Measurements from ENCODE around the gene CNIH2.
"Not testable (repeated sequence)": the region's sequence is repeated elsewhere in the genome, so short reads cannot be mapped to it uniquely, and the experiment has no call there.

CNIH2 gene

GRCh38 chr11:66292543-66293332 lies 14.8 kb downstream of the CNIH2 start:
- DNase-seq, result no peak

GRCh38 chr11:66293352-66293751 lies 15.4 kb downstream of the CNIH2 start:
- no peak for DNase-seq

GRCh38 chr11:66293777-66294625 lies 16.0 kb downstream of the CNIH2 start:
- DNase-seq, result no peak

GRCh38 chr11:66294626-66295620 lies 16.9 kb downstream of the CNIH2 start:
- DNase-seq, result no peak

GRCh38 chr11:66297610-66298009 lies 19.6 kb downstream of the CNIH2 start:
- DNase-seq, result no peak

- DNase-seq, result no peak
Observed at GRCh38 chr11:66299186-66299585, 21.2 kb downstream of the CNIH2 start.

GRCh38 chr11:66302656-66303055 lies 24.7 kb downstream of the CNIH2 start:
- no peak for DNase-seq

- DNase-seq, result no peak
Observed at GRCh38 chr11:66309475-66309874, 31.5 kb downstream of the CNIH2 start.

GRCh38 chr11:66310324-66310723 lies 32.3 kb downstream of the CNIH2 start:
- DNase-seq, result no peak

GRCh38 chr11:66310803-66311440 lies 32.9 kb downstream of the CNIH2 start:
- not testable (repeated sequence) for DNase-seq

- DNase-seq, result no peak
Observed at GRCh38 chr11:66311470-66311964, 33.5 kb downstream of the CNIH2 start.

GRCh38 chr11:66311965-66312548 lies 34.1 kb downstream of the CNIH2 start:
- DNase-seq, result peak; percentile 97 to 98

GRCh38 chr11:66312549-66313320 lies 34.8 kb downstream of the CNIH2 start:
- peak; percentile 96 to 97 for DNase-seq

- DNase-seq, result no peak
Observed at GRCh38 chr11:66313321-66314185, 35.6 kb downstream of the CNIH2 start.

GRCh38 chr11:66314186-66314501 lies 36.2 kb downstream of the CNIH2 start:
- no peak for DNase-seq

GRCh38 chr11:66314561-66315497 lies 36.9 kb downstream of the CNIH2 start:
- no peak for DNase-seq

- DNase-seq, result no peak
Observed at GRCh38 chr11:66315498-66315885, 37.5 kb downstream of the CNIH2 start.

GRCh38 chr11:66315921-66316811 lies 38.2 kb downstream of the CNIH2 start:
- no peak for DNase-seq
